Smooth muscle cell (in vitro differentiated cells): ENCODE results near the gene ALLC. TPM values are rescaled to one million over a fixed set of nuclear protein-coding genes. Genes with fewer than 3 reads are reported as not detected.

Source experiments
- DNase-seq: peaks from one replicate; lab custom pipeline; 2025; ENCODE audit not compliant: unreplicated experiment; lab: John Stamatoyannopoulos, UW
- H2AFZ ChIP-seq: fragments of 200-600 bp; sonication (generic); 2 replicates; pipeline ENCODE4 v1.6.0; 2016; ENCODE audit warnings: antibody characterized with exemption, low read depth, mild to moderate bottlenecking
- H3F3A ChIP-seq: fragments of 200-600 bp; sonication (generic); 2 replicates; pipeline ENCODE4 v1.6.0; 2017; ENCODE audit warnings: antibody characterized with exemption, low read depth
- H3K27ac ChIP-seq: fragments of 200-600 bp; sonication (generic); 2 replicates; pipeline ENCODE4 v1.5.1; 2016; ENCODE audit warnings: low read depth, mild to moderate bottlenecking
- H3K27me3 ChIP-seq: fragments of 200-600 bp; sonication (generic); 2 replicates; pipeline ENCODE4 v1.6.1; 2016; ENCODE audit warnings: low read depth, mild to moderate bottlenecking
- H3K36me3 ChIP-seq: fragments of 200-600 bp; sonication (generic); 2 replicates; pipeline ENCODE4 v1.5.1; 2016; ENCODE audit warnings: low read depth
- H3K4me1 ChIP-seq: fragments of 200-600 bp; sonication (generic); 2 replicates; pipeline ENCODE4 v1.5.1; 2016; ENCODE audit warnings: low read depth
- H3K4me2 ChIP-seq: fragments of 200-600 bp; sonication (generic); 2 replicates; pipeline ENCODE4 v1.6.0; 2016; ENCODE audit warnings: mild to moderate bottlenecking
- H3K4me3 ChIP-seq: fragments of 200-600 bp; sonication (generic); 2 replicates; pipeline ENCODE4 v1.5.1; 2016; ENCODE audit warnings: mild to moderate bottlenecking
- H3K79me2 ChIP-seq: fragments of 200-600 bp; sonication (generic); 2 replicates; pipeline ENCODE4 v1.6.0; 2016; ENCODE audit warnings: low read depth, mild to moderate bottlenecking
- H3K9ac ChIP-seq: fragments of 200-600 bp; sonication (generic); 2 replicates; pipeline ENCODE4 v1.6.0; 2016; ENCODE audit warnings: low read depth
- H3K9me3 ChIP-seq: fragments of 200-600 bp; sonication (generic); replicated peaks from 2 replicates; pipeline ENCODE4 v1.5.1; 2016; ENCODE audit warnings: low read depth
- H4K20me1 ChIP-seq: fragments of 200-600 bp; sonication (generic); 2 replicates; pipeline ENCODE4 v1.6.0; 2016; ENCODE audit warnings: low read depth
- CTCF ChIP-seq: fragments of 200-600 bp; sonication (generic); IDR thresholded peaks from 2 replicates; pipeline ENCODE4 v1.5.1; 2017; ENCODE audit warnings: borderline replicate concordance, mild to moderate bottlenecking, antibody characterized with exemption; ENCODE audit not compliant: insufficient read depth, poor library complexity, severe bottlenecking
- WGBS: methylation state at CpG from one replicate; pipeline ENCODE4 v1.1.7; 2016; ENCODE audit warnings: low lambda C conversion rate; 5-methylcytosine and 5-hydroxymethylcytosine counted together
- polyA plus RNA-seq: library from polyadenylated mRNA; unstranded; fragments of >200 nt; fragmentation: Nextera tagmentation; extraction: Ambion mirVana; gene quantifications from 2 replicates; pipeline ENCODE4 v1.2.1, GENCODE V29; 2016
- total RNA-seq: library from RNA; depleted of rRNA; stranded (reverse); fragments of >200 nt; gene quantifications from 2 replicates; pipeline ENCODE4 v1.2.3, GENCODE V29; 2014

Gene ALLC
- total and polyA plus RNA-seq, 2 experiments from 2014 or later, result not detected

GRCh38 chr2:3742743-3743508 is 84.9 kb downstream of the ALLC start:
- H2AFZ ChIP-seq, result no peak overlapping the region
- H3K4me3 ChIP-seq, result no peak overlapping the region
- no peak overlapping the region for H3K9ac ChIP-seq
- H4K20me1 ChIP-seq, result no peaks in the 10 kb centered on the region
- no peaks in the 10 kb centered on the region for H3F3A ChIP-seq
- WGBS, result 82% methylated on average over 5 of the region's 5 CpGs
- no peak overlapping the region for H3K4me2 ChIP-seq
- H3K36me3 ChIP-seq, result no peaks in the 10 kb centered on the region
- TF ChIP-seq CTCF, result no peak
- H3K9me3 ChIP-seq, result no peaks in the 10 kb centered on the region
- H3K4me1 ChIP-seq, result no peaks in the 10 kb centered on the region
- DNase-seq, result no peak
- H3K27me3 ChIP-seq, result no peaks in the 10 kb centered on the region
- H3K79me2 ChIP-seq, result no peaks in the 10 kb centered on the region
- H3K27ac ChIP-seq, result no peak overlapping the region

GRCh38 chr2:3743951-3744555 is 86.1 kb downstream of the ALLC start:
- no peak overlapping the region for H3K4me2 ChIP-seq
- no peaks in the 10 kb centered on the region for H3F3A ChIP-seq
- H3K27ac ChIP-seq, result no peak overlapping the region
- no peak overlapping the region for H3K4me3 ChIP-seq
- 90% methylated on average over 12 of the region's 12 CpGs for WGBS
- no peak for TF ChIP-seq CTCF
- H4K20me1 ChIP-seq, result no peaks in the 10 kb centered on the region
- H3K9me3 ChIP-seq, result no peaks in the 10 kb centered on the region
- H3K4me1 ChIP-seq, result no peaks in the 10 kb centered on the region
- no peak overlapping the region for H2AFZ ChIP-seq
- no peaks in the 10 kb centered on the region for H3K79me2 ChIP-seq
- no peaks in the 10 kb centered on the region for H3K27me3 ChIP-seq
- DNase-seq, result no peak
- no peaks in the 10 kb centered on the region for H3K36me3 ChIP-seq
- no peak overlapping the region for H3K9ac ChIP-seq

- H3K9me3 ChIP-seq, result no peaks in the 10 kb centered on the region
- DNase-seq, result no peak
- no peaks in the 10 kb centered on the region for H3F3A ChIP-seq
- no peak for TF ChIP-seq CTCF
- H3K9ac ChIP-seq, result no peak overlapping the region
- H3K27ac ChIP-seq, result no peak overlapping the region
- no peak overlapping the region for H2AFZ ChIP-seq
- H3K4me1 ChIP-seq, result no peaks in the 10 kb centered on the region
- no peaks in the 10 kb centered on the region for H3K79me2 ChIP-seq
- no peak overlapping the region for H3K4me2 ChIP-seq
- no peak overlapping the region for H3K4me3 ChIP-seq
- no peaks in the 10 kb centered on the region for H3K27me3 ChIP-seq
- no peaks in the 10 kb centered on the region for H3K36me3 ChIP-seq
- H4K20me1 ChIP-seq, result no peaks in the 10 kb centered on the region
- 88% methylated on average over 12 of the region's 12 CpGs for WGBS
Measured at GRCh38 chr2:3745920-3746319, 87.9 kb downstream of the ALLC start.
